Measurements from ENCODE around the gene KIF1B. TPM values are rescaled to one million over a fixed set of nuclear protein-coding genes. Genes with fewer than 3 reads are reported as not detected.
A peak's percentile ranks its signal among the peaks of the same experiment; 100 is the strongest.

The KIF1B gene
- total RNA-seq, 2 experiments from 2014 or later, result 7.9 to 9.7 TPM

DNA sequence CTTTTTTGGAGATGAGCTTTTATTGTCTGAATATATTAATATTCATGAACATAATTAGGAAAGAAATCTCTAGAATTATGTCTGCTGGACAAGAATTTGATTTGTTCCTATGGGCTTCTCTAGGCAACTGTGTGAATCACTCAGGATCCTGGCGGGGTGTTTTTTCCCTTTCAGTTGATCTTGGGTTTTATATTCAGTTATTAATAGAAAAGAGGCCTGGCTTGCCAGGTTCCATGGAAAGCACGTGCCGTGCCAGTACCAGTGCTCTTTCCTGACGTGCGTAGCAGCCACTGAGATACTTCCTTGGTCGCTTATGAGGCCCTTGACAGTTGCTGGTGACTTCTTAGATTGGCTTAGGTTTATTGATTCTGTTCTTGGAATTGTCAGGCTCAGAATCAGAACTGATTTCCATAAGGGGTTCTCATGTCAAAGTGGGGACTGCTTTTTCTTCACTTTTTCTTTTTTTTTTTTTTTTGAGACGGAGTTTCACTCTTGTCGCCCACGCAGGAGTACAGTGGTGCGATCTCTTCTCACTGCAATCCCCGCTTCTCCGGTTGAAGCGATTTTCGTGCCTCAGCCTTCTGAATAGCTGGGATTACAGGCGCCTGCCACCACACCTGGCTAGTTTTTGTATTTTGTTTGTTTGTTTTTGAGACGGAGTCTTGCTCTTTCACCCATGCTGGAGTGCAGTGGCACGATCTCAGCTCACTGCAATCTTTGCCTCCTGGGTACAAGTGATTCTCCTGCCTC lies 48.7 kb upstream of the KIF1B start:
- Mint-ChIP-seq H3K27me3 (no peaks in the 10 kb centered on the region), H3K9me3 (no peaks in the 10 kb centered on the region), H3K4me1 (ENCODE audit: low read depth) (no peaks in the 10 kb centered on the region), H3K27ac (no peak overlapping the region), H3K36me3 (ENCODE audit: low read depth) (peaks cover 68% of the 10 kb centered on the region), H3K4me3 (no peak overlapping the region)
- Histone ChIP-seq H3K36me3 (ENCODE audit: insufficient read depth, low read length) (peaks cover 44% of the 10 kb centered on the region), H3K4me3 (ENCODE audit: low read length) (no peak overlapping the region), H3K9me3 (ENCODE audit: control insufficient read depth in 1 of 2, insufficient read depth in 1 of 2, low read length in 2 of 2) (no peaks in the 10 kb centered on the region), H3K4me1 (ENCODE audit: insufficient read depth, low read length) (no peaks in the 10 kb centered on the region), H3K27ac (ENCODE audit: low read depth in 1 of 2, low read length in 2 of 2) (no peak overlapping the region), H3K27me3 (ENCODE audit: control insufficient read depth in 1 of 2, insufficient read depth in 2 of 2, low read length in 2 of 2) (no peaks in the 10 kb centered on the region)
- ATAC-seq (ENCODE audit: poor library complexity), result no peak
- POLR2A ChIA-PET, result no interaction called here
- CTCF ChIA-PET, result interaction anchor here (0.6 kb wide), 1 partner anchor 9 kb away, joined by 4 read pairs; no protein-coding TSS in a partner anchor
- intact Hi-C loops (cut with DNase I, micrococcal nuclease), result no loop called here
- TF ChIP-seq, protein P1, sequence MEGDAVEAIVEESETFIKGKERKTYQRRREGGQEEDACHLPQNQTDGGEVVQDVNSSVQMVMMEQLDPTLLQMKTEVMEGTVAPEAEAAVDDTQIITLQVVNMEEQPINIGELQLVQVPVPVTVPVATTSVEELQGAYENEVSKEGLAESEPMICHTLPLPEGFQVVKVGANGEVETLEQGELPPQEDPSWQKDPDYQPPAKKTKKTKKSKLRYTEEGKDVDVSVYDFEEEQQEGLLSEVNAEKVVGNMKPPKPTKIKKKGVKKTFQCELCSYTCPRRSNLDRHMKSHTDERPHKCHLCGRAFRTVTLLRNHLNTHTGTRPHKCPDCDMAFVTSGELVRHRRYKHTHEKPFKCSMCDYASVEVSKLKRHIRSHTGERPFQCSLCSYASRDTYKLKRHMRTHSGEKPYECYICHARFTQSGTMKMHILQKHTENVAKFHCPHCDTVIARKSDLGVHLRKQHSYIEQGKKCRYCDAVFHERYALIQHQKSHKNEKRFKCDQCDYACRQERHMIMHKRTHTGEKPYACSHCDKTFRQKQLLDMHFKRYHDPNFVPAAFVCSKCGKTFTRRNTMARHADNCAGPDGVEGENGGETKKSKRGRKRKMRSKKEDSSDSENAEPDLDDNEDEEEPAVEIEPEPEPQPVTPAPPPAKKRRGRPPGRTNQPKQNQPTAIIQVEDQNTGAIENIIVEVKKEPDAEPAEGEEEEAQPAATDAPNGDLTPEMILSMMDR (IDR thresholded peaks at IDR 0.05), result no peak
- DNase-seq, result no peak

DNA sequence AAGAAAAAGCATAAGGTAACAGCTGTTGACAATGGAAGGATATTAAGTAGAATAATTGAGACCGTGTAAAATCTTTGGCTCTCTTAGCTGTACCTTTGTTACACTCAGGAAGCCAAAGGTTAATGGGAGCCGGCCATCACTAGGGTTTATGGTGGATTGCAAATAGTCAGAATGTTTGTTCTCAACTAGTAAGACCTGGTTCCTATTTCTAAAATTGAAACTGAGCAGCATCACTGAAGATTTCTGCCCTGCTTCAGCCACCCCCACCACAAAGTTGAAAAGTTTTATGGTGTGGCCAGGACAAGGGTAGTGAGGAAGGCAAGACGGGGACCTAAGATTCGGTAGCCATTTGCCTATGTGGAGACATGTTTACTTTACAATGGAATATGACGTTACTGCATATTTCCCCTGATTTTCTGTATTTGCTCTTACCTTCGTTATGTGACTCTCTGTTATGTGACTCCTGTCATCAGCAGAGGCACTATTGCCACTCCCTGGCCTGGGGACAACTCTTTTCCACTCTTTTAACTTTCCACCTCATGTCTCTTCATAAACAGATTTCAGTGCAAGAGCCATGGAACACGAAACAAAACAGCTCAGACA lies 41.4 kb upstream of the KIF1B start:
- POLR2A ChIA-PET, result no interaction called here
- TF ChIP-seq, protein P1 (IDR thresholded peaks at IDR 0.05), result no peak
- peaks cover 77% of the 10 kb centered on the region for H3K36me3 Mint-ChIP-seq (ENCODE audit: low read depth)

DNA sequence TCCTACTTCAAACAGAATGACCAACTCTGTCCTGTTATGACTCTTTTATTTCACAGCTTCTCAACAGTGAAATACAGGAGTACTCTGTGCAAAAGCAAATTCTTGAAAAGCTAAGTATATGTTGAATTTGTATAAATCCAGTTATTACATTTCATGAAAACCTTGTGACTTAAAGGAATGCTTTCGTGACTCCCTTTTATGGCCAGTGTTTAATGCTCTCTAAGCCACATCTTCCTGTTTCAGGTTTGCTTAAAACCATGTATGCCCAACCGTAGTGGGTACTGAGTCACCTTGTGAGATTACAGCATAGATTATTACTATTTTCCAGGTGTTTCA lies 40.2 kb upstream of the KIF1B start:
- CTCF ChIA-PET, result interaction anchor here (1.7 kb wide), 1 partner anchor 40 kb away, joined by 5 read pairs; the partner anchor contains the start of gene KIF1B
- intact Hi-C loops (cut with DNase I, micrococcal nuclease), result no loop called here

More for the DNA sequence above, 41.4 kb upstream of the KIF1B start:
- no peak for DNase-seq
- H3K36me3 ChIP-seq (ENCODE audit: insufficient read depth, low read length), result peaks cover 61% of the 10 kb centered on the region
- H3K4me3 Mint-ChIP-seq, result no peak overlapping the region
- intact Hi-C loops (cut with DNase I, micrococcal nuclease), result no loop called here
- no peaks in the 10 kb centered on the region for H3K27me3 ChIP-seq (ENCODE audit: control insufficient read depth in 1 of 2, insufficient read depth in 2 of 2, low read length in 2 of 2)
- CTCF ChIA-PET, result no interaction called here
- H3K4me3 ChIP-seq (ENCODE audit: low read length), result no peak overlapping the region
- H3K27ac ChIP-seq (ENCODE audit: low read depth in 1 of 2, low read length in 2 of 2), result no peak overlapping the region
- H3K4me1 Mint-ChIP-seq (ENCODE audit: low read depth), result peaks cover 12% of the 10 kb centered on the region
- H3K27ac Mint-ChIP-seq, result peak overlapping the region; percentile 24
- H3K27me3 Mint-ChIP-seq, result no peaks in the 10 kb centered on the region
- peaks cover 11% of the 10 kb centered on the region for H3K4me1 ChIP-seq (ENCODE audit: insufficient read depth, low read length)
- H3K9me3 ChIP-seq (ENCODE audit: control insufficient read depth in 1 of 2, insufficient read depth in 1 of 2, low read length in 2 of 2), result no peaks in the 10 kb centered on the region
- ATAC-seq (ENCODE audit: poor library complexity), result no peak
- no peaks in the 10 kb centered on the region for H3K9me3 Mint-ChIP-seq

More for the DNA sequence above, 40.2 kb upstream of the KIF1B start:
- peaks cover 11% of the 10 kb centered on the region for H3K4me1 ChIP-seq (ENCODE audit: insufficient read depth, low read length)
- H3K9me3 Mint-ChIP-seq, result peaks cover 4% of the 10 kb centered on the region
- H3K4me3 Mint-ChIP-seq, result no peak overlapping the region
- H3K27ac Mint-ChIP-seq, result peak overlapping the region; percentile 24
- TF ChIP-seq, protein P1 (IDR thresholded peaks at IDR 0.05), result no peak
- H3K4me3 ChIP-seq (ENCODE audit: low read length), result no peak overlapping the region
- ATAC-seq (ENCODE audit: poor library complexity) (peak; percentile 49), DNase-seq (peak in 1 of 14 experiments; percentile 12)
- H3K4me1 Mint-ChIP-seq (ENCODE audit: low read depth), result peaks cover 12% of the 10 kb centered on the region
- peaks cover 60% of the 10 kb centered on the region for H3K36me3 ChIP-seq (ENCODE audit: insufficient read depth, low read length)
- POLR2A ChIA-PET, result no interaction called here
- H3K27me3 ChIP-seq (ENCODE audit: control insufficient read depth in 1 of 2, insufficient read depth in 2 of 2, low read length in 2 of 2), result no peaks in the 10 kb centered on the region
- peaks cover 76% of the 10 kb centered on the region for H3K36me3 Mint-ChIP-seq (ENCODE audit: low read depth)
- H3K27ac ChIP-seq (ENCODE audit: low read depth in 1 of 2, low read length in 2 of 2), result no peak overlapping the region
- H3K27me3 Mint-ChIP-seq, result no peaks in the 10 kb centered on the region
- peaks cover 0 to 3% of the 10 kb centered on the region in 2 experiments for H3K9me3 ChIP-seq (ENCODE audit: control insufficient read depth in 1 of 2, insufficient read depth in 1 of 2, low read length in 2 of 2)
